Activated CD8-positive, alpha-beta memory T cell treated with anti-CD3 and anti-CD28 coated beads for 4 hours (primary cell): ENCODE data around the gene EDRF1.

ENCODE experiments used
- DNase-seq, 2 donors: peaks; one replicate each; pipeline ENCODE4 v3.0.0-alpha.2; 2020; ENCODE audit warnings: low read depth in 2 of 2

EDRF1 gene

GRCh38 chr10:125765835-125766234 is 46.3 kb downstream of the EDRF1 start:
- DNase-seq: no peak

- DNase-seq: no peak
Measured at GRCh38 chr10:125766511-125766910, 47.0 kb downstream of the EDRF1 start.

- no peak for DNase-seq
Measured at GRCh38 chr10:125768219-125768855, 48.8 kb downstream of the EDRF1 start.

GRCh38 chr10:125769175-125769574 is 49.7 kb downstream of the EDRF1 start:
- DNase-seq: no peak

GRCh38 chr10:125770844-125771243 is 51.3 kb downstream of the EDRF1 start:
- DNase-seq: no peak

GRCh38 chr10:125772112-125772863 is 52.8 kb downstream of the EDRF1 start:
- DNase-seq: no peak

- no peak for DNase-seq
Measured at GRCh38 chr10:125772864-125773180, 53.3 kb downstream of the EDRF1 start.

GRCh38 chr10:125773687-125774543 is 54.4 kb downstream of the EDRF1 start:
- no peak for DNase-seq

GRCh38 chr10:125774581-125775191 is 55.2 kb downstream of the EDRF1 start:
- DNase-seq: no peak

GRCh38 chr10:125775491-125776106 is 56.1 kb downstream of the EDRF1 start, which contains the start of gene MMP21:
Gene MMP21, minus strand, starts transcription at chr10:125775821. Its CDS starts 0 bp downstream, at chr10:125775821.
- DNase-seq: no peak

- no peak for DNase-seq
Measured at GRCh38 chr10:125777806-125778205, 58.3 kb downstream of the EDRF1 start.

- DNase-seq: no peak
Measured at GRCh38 chr10:125778556-125778955, 59.0 kb downstream of the EDRF1 start.

- no peak for DNase-seq
Measured at GRCh38 chr10:125779403-125780327, 60.2 kb downstream of the EDRF1 start.

- no peak for DNase-seq
Measured at GRCh38 chr10:125781374-125781773, 61.9 kb downstream of the EDRF1 start.

- DNase-seq: no peak
Measured at GRCh38 chr10:125782054-125782453, 62.5 kb downstream of the EDRF1 start.

GRCh38 chr10:125782616-125783015 is 63.1 kb downstream of the EDRF1 start:
- no peak for DNase-seq

- no peak for DNase-seq
Measured at GRCh38 chr10:125783408-125783807, 63.9 kb downstream of the EDRF1 start.

GRCh38 chr10:125783957-125784356 is 64.4 kb downstream of the EDRF1 start:
- no peak for DNase-seq

GRCh38 chr10:125785791-125786190 is 66.3 kb downstream of the EDRF1 start:
- DNase-seq: no peak
